SW480 (cell line): ENCODE data around the gene PPM1J.
"Not testable (repeated sequence)": the region's sequence is repeated elsewhere in the genome, so short reads cannot be mapped to it uniquely, and the experiment has no call there.

Source experiments
- DNase-seq: peaks from one replicate; pipeline ENCODE4 v3.0.0-alpha.2; 2016; ENCODE audit warnings: low spot score

The PPM1J gene

GRCh38 chr1:112715264-112716053 is at the start of gene PPM1J:
Gene PPM1J, minus strand, starts transcription at chr1:112715332. Its CDS starts 31 bp downstream, at chr1:112715301.
- peak; percentile 88 for DNase-seq

- no peak for DNase-seq
These were observed 47.7 kb upstream of the PPM1J start for GRCh38 chr1:112762541-112763500.

DNA sequence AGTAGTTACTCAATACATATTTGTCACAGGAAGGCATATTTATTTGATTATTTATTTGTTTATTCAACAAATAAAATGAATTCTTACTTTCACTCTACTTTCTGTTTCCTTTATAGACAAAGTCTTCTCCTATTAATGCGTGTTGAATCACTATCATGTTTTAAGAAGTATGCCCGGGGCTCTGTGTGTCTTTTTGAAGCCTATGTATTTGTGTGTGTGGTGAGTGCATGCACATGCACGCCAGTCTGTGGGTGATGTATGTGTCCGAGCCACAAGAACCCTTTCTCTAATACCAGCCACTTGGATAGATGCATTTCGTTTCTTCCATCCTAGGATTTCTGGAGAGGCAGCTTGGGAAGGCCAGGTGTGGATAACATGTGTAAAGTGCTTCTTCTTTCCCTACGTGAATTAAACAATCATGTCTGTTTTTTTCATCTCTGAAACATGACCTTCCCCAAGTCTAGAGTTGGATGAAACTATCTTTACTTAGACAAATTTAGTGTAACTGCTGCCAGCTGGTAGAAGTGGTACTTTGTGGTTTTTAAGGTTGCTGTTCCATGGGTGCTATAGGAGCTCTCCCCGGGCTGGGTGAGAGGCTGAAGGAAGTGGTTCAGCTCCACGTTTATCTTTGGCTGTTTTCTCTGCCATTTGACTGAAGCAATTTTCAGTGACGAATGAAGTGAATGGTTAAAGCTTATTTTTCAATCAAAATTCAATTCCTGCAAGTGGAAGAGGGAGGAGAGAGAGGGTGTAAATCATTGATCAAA is 46.8 kb upstream of the PPM1J start:
- no peak for DNase-seq

- DNase-seq: no peak
These were observed 44.1 kb upstream of the PPM1J start for GRCh38 chr1:112759228-112759627.

- no peak for DNase-seq
These were observed 39.0 kb upstream of the PPM1J start for GRCh38 chr1:112754116-112754628.

- no peak for DNase-seq
These were observed 33.3 kb upstream of the PPM1J start for GRCh38 chr1:112748396-112748795.

DNA sequence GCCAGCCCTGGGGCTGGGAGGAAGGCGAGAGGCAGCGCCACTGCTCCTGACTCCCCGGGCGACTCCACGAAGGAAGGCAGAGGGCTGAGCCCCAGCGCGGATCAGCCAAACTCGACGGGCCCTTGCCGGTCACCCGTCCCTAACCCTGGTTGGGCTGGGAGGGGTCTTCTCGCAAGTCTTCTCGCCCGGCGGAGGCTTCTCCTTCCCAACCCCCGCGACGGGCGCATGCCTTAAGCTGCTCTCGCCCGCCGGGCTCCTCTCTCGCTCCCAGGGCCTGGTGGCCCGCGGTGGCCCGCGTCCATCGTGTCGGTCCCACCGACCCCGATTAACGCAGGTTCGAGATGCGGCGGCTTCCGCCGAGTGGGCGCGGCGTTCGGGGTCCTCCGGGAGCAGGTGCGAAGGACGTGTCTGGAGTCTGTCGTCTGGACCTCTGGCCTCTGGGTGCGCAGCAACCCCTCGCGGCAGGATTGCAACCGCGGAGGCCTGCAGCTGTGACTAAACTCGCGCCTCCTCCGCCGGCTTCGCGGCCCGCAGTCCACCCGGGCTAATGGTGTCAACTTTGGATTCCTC is 29.0 kb upstream of the PPM1J start:
- no peak for DNase-seq

GRCh38 chr1:112743174-112744008 is 28.3 kb upstream of the PPM1J start:
- no peak for DNase-seq

- peak; percentile 16 for DNase-seq
These were observed 22.4 kb upstream of the PPM1J start for GRCh38 chr1:112737573-112737972.

DNA sequence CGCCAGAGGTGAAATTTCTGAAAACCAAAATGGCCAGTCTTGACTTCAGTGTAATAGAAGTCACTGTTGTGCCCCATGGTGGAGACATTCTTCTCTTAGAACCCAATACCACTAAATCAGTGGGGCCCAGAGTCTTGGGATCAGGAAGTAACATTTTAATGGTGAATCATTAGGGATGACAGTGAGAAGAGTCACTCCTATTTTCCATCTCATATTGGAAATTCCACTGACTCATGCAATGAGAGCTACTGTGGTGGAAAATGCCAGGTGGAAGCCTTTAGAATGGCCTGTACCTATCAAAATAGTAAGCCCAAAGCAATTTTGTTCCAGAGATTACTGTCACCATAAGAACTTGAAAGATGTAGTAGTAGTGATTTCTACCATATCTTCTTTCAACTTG is 20.6 kb upstream of the PPM1J start:
- DNase-seq: peak; percentile 49

- DNase-seq: no peak
These were observed 16.3 kb upstream of the PPM1J start for GRCh38 chr1:112731451-112731850.

GRCh38 chr1:112729909-112730308 is 14.8 kb upstream of the PPM1J start:
- no peak for DNase-seq

DNA sequence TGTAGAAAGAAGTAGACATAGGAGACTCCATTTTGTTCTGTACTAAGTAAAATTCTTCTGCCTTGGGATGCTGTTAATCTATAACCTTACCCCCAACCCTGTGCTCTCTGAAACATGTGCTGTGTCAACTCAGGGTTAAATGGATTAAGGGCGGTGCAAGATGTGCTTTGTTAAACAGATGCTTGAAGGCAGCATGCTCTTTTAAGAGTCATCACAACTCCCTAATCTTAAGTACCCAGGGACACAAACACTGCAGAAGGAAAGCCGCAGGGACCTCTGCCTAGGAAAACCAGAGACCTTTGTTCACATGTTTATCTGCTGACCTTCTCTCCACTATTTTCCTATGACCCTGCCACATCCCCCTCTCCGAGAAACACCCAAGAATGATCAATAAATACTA is 13.9 kb upstream of the PPM1J start:
- DNase-seq: not testable (repeated sequence)

DNA sequence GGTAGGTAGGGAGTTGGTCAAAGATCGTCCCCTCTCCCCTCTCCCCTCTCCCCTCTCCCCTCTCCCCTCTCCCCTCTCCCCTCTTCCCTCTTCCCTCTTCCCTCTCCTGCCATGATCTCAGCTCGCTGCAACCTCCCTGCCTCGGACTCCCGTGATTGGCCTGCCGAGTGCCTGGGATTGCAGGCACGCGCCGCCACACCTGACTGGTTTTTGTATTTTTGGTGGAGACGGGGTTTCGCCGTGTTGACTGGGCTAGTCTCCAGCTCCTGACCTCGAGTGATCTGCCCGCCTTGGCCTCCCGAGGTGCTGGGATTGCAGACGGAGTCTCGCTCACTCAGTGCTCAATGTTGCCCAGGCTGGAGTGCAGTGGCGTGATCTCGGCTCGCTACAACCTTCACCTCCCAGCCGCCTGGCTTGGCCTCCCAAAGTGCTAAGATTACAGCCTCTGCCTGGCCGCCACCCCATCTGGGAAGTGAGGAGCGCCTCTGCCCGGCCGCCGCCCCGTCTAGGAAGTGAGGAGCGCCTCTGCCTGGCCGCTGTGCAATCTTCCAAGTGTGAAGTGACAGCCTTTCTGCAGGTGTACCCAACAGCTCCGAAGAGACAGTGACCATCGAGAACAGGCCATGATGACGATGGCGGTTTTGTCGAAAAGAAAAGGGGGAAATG is 13.3 kb upstream of the PPM1J start:
- DNase-seq: not testable (repeated sequence)

DNA sequence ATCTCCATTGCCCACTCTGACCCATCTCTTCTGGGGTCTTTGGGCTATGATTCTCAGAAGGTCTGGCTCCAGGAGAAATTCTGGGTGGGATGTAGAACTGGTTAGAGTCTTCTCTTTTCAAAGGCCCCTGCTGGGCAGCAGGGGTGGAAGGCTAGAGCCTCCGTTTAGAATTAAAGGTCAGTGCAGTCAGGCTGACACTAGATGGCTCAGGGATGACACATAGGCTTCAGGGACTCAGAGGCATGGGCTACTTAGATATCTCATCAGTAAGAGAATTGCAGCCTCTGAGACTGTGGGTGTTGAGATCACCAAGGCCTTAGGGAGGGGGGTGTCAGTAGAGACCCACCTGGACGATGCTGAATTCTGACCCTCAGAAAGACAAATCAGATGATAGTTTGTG is 12.6 kb upstream of the PPM1J start:
- DNase-seq: no peak

DNA sequence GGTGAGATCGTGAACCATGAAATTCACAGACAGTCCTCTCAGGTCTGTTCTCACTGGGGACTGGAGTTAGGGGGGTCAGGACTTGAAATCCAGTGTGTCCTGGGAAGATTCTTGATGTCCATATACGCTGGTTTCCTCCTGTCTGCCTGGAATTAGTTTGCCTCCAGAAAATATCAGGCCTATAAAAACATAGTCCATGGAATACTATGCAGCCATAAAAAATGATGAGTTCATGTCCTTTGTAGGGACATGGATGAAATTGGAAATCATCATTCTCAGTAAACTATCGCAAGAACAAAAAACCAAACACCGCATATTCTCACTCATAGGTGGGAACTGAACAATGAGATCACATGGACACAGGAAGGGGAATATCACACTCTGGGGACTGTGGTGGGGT is 9.1 kb upstream of the PPM1J start:
- DNase-seq: not testable (repeated sequence)

GRCh38 chr1:112723511-112723839 is 8.3 kb upstream of the PPM1J start:
- DNase-seq: no peak

DNA sequence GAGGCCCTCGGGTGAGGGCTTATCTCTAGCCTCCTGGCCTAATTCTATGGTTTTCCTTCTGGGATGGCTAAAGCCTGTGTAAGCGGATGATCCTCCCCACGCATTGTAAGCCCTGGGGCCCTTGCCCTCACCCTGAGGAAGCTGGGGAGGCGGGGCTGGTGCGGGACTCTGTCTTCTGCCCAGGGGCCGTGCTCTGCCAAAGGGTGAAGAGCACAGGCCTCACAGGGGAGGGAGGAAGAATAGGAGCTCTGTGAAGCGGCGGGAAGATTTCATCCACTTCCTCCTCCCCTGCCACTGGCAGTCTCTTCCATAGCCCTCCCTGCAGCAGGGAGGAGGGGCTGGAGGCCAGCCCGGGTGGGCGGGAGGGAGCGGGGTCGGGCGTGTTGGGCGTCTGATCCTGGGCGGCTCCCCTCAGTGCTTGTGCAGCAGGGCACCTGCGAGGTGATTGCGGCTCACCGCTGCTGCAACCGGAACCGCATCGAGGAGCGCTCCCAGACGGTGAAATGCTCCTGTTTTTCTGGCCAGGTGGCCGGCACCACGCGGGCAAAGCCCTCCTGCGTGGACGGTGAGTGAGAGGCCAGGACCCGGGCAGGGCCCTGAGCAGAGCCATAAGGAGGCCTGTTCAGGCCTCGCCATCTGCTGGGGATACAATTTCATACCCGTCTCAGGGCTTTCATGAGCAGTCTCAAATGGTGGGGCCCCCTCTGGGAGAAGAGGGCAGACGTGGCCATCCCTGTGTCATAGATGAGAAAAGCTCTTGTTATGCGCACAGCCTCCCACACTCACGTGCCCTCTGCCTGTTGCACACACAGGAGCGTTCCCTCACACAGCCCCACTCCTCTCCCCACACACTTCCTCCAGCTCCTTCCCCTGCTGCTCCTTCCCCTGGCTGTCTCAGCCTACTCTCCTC is 7.7 kb upstream of the PPM1J start:
- DNase-seq: no peak

DNA sequence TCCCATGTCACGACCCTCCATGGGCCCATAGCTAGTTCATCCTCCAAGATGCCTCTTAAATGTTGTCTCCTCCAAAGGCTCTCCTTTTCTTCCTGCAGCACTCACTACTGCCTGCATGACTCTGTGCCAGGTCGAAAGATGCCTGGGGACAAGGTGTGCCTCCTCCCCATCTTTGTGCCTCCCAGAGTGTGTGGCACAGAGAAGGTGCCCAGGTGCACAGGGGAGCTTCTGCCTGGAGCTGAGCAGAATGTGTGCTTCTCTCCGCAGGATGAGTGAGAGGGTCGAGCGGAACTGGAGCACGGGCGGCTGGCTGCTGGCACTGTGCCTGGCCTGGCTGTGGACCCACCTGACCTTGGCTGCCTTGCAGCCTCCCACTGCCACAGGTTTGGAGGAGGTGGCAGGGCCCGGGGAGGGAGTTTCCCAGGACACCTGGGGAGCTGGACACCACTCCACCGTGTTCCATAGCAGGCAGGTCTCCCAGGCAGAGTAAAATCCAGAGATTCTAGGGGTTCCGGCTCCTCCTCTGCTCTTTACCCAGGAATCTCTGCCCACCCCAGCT is 6.9 kb upstream of the PPM1J start:
- DNase-seq: no peak
